GM12892 (cell line): ENCODE measurements around the gene KRT78.

Experiments
- DNase-seq: peaks from one replicate; pipeline ENCODE4 v3.0.0; 2011; ENCODE audit not compliant: insufficient read length
- FAIRE-seq: peaks from 2 replicates; lab custom pipeline; 2011; peaks lifted over from hg19 to GRCh38; lab: Jason Lieb, UNC
- POLR2A ChIP-seq: IDR thresholded peaks from 2 replicates; pipeline ENCODE4 v1.6.1; 2011; ENCODE audit warnings: low read depth, low read length, control low read depth
- POLR2AphosphoS5 ChIP-seq: IDR thresholded peaks from 2 replicates; pipeline ENCODE4 v1.6.1; 2011; ENCODE audit warnings: low read depth, low read length, control low read depth
- TAF1 ChIP-seq: IDR thresholded peaks from 2 replicates; pipeline ENCODE4 v1.6.1; 2011; ENCODE audit warnings: low read depth, mild to moderate bottlenecking, control low read depth, low read length, borderline replicate concordance

Gene KRT78

DNA sequence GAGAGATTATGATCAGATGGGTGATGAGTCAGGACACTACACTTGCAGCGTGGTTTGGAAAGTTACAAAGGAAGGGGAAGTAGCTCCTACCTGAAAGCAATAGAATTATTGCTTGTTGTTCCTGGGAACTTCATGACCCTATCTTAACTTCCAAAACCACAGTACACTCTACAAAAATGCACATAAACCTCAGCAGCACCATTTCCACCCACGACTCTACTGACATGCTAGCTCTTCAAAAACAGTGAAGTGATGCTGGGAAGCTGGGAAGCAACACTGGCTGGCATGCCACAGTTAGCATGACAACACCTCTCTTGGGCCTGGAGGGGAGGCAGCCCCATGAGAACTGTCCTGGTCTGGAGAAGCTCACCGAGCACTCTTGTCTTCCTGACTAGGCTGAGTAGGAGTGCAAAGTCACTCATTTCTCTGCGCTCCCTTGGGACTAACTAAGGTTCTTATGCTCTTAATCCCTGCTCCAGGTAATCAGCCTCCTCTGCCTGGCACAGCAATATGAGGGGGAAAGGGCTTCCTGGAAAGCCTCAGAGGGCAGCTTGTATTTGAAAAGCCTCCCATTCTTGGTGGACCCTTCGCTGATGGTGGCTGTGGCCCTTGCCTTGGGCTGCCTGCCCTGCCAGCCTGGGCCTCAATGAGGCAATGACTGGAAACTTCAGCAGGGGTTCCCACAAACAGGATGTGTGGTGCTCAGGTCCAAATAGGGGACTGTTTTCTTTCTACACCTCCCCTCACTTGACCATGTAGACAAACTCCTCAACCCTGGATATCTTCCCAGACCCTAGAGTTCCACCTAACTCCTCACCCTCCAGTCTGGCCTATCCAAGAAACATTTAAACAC, 54.1 kb downstream of the KRT78 start:
- FAIRE-seq (no peak), DNase-seq (no peak)
- TF ChIP-seq POLR2A: no peak
- no peak for TF ChIP-seq TAF1
- no peak for TF ChIP-seq POLR2AphosphoS5

DNA sequence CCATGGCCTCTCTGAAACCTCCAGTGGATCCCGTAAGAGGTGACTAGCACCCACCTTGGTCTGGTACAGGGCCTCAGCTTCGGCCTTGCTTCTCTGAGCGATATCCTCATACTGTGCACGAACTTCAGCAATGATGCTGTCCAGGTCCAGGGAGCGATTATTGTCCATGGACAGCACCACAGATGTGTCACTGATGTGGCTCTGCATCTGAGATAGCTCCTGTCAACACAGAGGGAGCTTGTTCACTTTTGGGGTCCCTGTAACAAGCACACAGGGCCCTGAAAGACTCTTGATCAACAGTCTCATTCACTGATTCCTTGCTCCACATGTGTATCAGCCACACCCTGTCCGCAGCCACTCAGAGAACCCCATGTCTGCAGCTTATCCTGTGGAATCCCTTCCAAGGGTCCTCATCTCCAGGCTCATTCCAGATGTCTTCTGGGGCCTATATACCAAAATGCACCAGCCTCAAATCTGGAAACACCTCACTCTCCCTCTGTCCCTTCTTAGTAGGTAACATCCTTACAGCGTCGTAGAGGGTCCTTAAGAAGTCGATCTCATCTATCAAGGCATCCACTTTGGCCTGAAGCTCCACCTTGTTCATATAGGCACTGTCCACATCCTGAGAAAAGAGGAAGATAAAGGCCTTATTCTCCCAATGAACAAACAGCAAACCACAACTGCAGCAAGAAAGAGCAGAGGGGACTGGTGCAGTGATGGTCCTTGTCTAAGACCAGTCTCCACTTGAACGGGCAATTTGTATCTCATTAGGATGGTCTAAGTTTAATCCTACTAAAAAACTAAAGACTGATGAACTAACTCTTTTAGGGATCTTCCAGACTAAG, 56.4 kb downstream of the KRT78 start:
- TF ChIP-seq POLR2A (no peak), TAF1 (no peak), POLR2AphosphoS5 (no peak)
- FAIRE-seq (no peak), DNase-seq (no peak)

DNA sequence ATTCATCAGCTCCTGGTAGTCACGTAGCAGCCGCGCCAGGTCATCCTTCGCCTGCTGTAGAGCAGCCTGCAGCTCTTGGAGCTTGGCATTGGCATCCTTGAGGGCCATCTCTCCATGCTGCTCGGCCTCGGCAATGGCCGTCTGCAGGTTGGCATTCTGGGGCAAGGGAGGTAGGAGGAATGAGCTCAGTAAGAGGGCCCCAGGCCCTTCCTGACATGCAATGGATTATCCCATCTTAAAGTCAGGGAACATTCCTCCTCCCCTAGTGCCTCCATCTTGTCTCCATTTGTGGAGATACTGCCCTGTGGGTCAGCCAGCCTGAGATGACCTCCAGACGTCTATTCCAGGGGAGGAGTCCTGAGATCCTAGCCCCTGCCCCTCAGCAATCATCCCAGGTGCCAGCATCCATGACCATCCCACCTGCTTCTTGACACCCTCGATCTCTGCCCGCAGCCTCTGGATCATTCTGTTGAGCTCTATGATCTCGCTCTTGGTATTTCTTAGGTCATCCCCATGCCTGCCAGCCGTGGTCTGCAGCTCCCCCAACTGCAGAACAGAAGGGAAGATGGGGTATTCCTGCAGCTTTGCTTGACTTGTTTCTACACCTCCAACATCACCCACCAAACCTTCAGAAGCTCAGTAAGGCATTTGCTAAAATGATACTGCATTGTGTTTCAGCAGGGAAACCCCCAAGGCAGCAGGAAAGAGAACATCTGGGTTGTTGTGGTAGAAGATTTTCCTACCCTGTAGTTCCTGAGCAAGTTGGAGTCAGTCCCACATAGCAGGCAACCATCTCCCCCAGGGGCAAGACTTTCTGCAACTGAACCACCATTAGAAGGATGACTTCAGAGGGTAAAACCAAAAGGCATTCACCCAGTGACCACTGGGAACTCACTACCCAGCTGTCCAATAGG, 57.3 kb downstream of the KRT78 start:
- no peak for TF ChIP-seq POLR2AphosphoS5
- TF ChIP-seq POLR2A: no peak
- no peak for TF ChIP-seq TAF1
- DNase-seq (no peak), FAIRE-seq (no peak)

DNA sequence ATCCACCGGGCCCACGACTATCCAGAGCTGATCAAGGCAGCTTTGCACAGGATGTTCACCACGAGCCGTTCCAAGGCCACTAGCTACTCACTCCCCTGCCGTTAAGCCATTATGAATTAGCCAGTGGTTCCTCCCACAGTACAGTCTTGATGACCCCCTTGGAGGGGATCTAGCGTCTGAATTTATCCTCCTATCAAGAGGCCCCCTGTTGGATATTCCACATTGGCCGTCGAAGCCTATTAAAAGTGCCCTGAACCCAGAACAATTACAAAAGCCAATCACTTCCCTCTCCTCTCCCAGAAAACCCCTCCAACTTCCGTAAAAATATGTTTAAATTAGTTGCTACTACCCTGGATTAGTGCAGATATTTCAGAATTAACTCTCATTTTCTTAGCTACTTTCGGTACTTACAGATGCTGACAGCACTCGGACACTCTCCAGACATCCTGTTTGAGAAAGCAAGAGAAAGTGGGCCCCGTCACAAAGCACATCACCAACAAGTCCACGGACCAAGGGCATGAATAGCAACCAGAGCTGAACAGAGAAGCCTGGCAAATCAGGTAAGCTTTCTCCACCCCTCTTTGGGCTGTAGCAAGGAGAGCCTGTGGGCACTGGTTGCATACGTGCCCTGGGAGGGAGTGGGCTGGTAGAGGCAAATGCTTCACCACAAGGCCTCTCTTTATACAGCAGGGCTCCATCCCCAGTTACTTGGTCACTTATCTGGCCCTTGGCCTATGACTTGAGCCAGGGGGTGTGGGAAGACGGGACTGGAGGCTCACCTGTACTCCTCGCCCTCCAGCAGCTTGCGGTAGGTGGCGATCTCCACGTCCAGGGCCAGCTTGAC, 58.1 kb downstream of the KRT78 start:
- FAIRE-seq: no peak
- no peak for DNase-seq
- TF ChIP-seq POLR2AphosphoS5 (no peak), TAF1 (no peak), POLR2A (no peak)

DNA sequence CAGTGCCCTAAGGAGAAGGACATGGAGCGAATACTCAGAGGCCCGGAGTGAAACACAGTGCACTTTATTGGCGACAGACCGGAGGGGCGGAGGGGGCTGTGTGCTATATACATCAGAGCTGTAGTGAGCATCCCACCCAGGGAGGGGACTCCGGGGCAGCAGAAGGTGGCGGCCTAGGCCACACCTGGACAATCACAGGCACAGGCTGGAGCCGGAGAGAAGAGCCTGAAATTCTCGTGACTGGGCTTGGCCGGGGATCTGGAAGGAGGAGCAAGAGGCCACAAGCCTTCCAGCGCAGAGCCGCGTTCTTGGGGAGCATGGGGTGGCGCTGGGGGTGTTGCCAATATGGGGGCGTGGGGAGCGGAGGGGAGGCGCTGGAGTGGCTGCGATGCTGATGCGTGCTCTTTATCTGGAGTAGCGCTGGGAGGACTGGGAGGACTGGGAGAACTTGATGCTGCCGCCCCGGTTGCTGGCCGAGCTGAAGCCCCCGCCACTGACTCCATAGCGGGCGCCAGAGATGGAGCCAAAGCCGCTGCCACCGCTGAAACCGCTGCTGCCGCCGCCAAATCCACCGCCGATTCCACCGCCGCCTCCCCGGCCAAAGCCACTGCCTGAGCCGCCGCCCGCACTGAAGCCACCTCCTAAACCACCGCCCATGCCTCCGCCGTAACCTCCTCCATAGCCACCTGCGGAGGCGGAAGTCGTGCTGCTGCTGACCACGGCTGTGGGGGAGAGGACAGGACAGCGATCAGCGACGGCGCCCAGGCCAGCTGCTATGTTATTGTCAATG, 59.0 kb downstream of the KRT78 start:
- FAIRE-seq: no peak

DNA sequence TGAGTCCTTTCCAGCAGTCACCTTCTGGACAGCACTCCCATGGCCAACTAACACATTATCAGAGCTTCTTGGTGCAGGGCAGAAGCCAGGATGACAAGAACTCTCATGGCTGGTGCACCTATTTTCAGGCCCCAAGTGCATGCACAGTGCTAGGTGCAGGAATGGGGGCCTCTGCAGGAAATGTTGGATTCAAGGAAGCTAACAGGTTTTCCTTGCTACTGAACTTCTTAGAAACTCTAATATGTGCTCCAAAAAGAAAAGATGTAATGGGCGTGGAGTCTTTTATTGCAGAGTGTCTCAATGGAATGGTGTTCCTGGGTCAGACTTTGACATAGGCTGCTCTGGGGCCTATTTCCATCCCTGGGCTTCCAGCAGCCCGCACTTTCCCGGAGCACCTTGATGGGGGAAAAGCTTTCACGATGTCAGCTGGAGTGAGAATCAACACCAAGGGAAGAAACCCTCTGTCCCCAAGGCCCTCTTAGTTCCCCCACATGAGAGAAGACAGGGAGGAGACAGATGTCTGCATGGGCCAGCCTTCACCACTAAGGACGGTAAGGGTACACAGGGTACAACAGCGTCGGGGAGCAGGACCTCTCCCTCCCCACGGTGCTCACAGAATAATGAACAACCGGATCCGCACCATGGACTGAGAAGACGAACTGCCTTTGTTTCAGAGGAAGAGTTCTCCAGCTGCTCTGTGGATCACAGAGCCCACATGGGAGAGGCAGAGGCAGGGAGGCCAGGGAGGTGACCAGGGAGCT, 59.7 kb downstream of the KRT78 start:
- FAIRE-seq (no peak), DNase-seq (no peak)
- TF ChIP-seq POLR2AphosphoS5 (no peak), POLR2A (no peak), TAF1 (no peak)

More for the DNA sequence above, 59.0 kb downstream of the KRT78 start:
- no peak for TF ChIP-seq POLR2AphosphoS5
- TF ChIP-seq POLR2A: no peak
- no peak for TF ChIP-seq TAF1
- DNase-seq: no peak

DNA sequence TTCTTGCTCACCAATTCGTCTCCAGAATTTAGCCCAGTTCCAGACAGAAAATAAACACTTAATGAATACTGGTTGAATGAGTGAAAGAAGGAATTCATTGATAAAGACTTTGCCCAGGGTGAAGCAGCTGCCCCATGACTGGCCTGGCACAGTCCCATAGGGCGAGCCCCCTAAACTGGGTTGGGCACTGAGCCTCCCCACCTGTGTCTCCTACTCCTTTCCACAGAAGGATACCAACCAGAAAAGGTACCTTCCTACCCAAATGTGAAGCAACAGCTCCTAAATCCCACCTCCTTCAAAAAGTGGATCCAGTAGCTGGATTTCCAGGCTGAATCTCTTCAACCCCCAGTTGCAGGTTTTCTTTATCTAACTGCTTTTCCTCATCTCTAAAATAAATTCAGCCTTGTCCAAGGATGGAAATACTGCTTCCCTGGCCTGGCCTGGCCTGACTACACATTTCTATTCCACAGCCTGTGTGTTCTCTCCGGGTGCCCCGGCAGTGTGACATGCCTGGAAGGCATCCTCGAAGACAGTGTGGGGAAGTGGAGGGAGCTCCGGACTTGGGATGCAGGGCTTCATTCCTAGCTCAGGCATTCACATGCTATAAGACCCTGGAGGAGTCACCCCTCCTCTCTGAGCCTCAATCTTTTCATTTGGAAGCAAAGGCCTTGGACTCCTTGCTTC, 60.5 kb downstream of the KRT78 start:
- DNase-seq (no peak), FAIRE-seq (no peak)
- no peak for TF ChIP-seq POLR2A
- no peak for TF ChIP-seq POLR2AphosphoS5
- TF ChIP-seq TAF1: no peak
